IPS DF 19.7 (cell line): ENCODE data around the gene SLC43A1.
"Not testable (repeated sequence)": the region's sequence is repeated elsewhere in the genome, so short reads cannot be mapped to it uniquely, and the experiment has no call there.

ENCODE experiments used
- DNase-seq: peaks from one replicate; pipeline ENCODE4 v3.0.0-alpha.2; 2013; ENCODE audit warnings: low read depth, low spot score

Gene SLC43A1

DNA sequence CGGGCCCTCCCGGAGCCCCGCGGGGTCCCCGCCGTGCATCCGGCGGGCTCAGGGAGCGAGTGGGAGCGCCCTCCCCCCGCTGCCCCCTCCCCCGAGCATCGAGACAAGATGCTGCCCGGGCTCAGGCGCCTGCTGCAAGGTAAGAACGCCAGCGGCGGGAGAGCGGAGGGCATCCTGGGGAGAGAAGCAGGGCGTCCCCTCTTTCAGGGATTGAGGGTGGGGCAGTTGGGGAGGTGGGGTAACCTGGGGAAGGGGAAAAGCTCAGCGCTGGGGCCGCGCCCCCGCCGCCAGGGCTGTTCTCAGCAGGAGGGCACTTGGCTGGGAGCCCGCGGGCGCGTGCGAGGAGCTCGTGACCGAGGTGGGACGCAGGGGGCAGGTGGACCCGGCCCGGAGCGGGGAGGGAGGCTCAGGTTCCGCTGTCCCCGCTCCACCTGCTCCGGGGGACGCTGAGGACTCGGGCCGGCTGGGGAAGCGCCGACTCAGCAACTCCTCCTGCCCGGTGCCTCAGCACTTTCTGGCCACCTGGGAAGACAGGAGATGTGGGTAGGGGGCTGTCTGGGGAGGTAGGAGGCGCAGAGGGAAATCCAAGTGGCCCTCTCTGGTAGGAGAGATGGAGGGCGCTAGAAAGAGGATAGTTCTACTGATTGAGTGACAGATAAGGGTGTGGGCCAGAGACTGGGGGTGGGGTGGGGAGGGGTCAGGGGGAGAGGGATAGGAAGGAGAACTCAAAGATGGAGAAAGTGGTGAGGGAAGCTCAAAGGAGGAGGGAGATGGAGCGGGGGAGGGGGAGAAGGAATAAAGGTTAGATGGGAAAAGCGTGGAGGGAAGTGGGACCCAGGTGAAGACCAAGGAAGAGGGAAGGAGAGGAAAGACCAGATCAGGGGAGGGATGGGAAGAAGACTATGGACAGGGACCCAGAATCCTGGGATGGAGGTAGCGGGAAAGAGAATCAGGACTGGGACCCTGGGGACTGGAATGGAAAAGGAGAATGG is 54.4 kb downstream of the SLC43A1 start:
- no peak for DNase-seq

DNA sequence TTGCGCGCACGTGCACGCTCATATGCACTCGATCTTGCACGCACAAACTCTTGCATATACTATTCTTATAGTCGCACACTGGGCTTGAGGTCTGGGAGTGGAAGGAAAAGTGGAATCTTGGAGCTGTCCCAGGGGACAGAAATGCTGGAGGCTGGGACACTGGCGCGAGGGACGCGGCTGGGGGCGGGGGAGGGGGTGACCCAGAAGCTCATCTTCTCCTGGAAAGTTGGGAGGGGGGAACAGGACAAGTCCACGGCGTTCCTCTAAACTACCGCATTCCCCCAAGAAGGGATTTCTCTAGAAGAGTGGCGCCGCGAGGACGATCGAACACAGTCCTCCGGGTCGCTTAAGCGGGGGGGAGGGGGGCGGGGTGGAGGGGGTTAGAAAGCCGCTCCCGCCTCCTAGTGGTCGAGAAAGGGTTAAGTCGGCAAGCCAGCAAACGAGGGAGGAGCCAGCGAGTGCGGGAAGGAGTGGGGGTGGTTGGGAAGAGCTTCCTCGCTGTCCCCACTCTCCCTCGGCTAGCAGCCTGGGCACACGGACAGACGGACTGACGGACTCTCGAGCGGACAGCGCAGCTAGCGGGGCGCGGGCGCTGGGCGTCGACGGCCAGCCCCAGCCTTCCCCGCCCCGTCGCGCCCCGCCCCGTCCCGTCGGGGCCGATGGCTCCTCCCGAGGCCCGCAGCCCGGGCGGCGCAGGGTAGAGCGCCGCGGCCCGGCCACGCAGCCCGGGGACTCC is 55.3 kb downstream of the SLC43A1 start, which contains the start of gene RTN4RL2:
RTN4RL2 (plus strand) TSS at position 507 of the 736 bp plus-strand sequence. CDS start 338 bp downstream, outside the sequence.
- DNase-seq, result no peak

DNA sequence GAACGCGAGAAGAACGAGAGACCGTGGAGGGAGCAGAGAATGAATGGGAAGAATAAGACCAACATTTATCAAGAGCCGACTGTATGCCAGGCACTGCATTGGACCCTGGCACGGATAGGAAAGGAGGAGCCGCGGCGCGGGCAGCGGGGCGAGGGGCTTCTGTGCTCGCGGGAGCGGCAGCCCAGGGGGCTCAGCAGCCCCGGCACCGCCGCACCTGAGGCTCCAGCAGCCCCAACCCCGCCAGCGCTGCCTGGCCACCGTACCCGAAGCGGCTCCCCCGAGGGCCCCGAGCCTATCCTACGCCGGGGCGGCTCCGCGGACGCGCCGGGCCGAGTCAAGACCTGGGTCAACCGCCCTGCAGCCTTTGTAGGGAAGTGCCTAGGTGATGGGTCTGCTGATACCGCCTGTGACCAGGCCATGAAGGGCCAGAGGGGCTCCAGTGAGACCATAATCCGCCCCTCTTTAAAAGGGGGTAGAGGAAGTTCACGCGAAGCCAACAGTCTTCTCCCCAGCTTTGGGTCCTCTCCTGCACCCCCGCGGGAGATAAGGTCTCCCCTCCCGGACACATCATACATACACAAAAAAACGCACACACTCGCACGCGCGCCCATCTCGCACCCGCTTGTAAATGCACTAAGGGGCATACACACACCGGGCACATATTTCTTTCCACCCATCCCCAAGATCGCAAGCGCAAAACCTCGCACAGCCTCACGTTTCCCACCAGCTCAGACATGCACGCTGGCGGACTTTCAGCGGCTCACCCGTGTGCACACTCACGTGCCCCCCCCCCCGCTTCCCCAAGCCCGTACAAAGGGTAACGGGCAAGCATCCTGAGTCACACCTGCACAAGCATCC is 56.1 kb downstream of the SLC43A1 start:
- no peak for DNase-seq

DNA sequence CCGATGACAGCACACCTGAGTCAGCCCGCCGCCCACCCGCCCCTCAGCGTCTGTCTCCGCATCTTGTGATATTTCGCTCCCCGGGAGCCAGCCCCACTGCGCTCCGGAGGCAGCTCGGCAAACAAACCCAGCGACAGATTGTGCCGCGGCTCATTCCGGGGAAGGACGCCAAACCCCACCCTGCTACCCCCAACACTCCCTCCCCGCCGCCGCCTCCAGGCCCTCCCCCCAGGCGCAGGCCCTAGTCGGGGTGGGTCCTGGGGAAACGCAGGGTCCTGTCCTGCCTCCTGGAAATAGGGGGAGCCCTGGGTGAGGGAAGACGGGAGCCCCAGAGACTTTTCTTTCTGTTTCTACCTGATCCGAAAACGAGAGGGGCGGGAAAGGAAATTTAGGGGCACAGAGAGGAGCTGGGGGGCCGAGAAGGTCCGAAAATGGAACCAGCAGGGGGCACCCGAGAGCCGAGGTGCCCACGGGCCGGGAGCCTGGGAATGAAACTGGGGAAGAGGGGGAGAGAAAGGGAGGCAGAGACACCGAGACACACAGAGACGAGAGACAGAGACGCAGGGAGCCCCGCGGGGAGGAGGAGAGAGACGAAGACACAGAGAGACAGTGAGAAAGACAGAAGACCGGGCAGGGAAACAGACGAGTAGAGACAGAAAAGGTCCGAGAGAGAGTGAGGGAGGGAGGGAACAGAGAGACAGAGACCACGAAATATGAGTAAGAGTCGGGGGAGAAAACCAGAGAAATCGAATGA is 56.9 kb downstream of the SLC43A1 start:
- no peak for DNase-seq

DNA sequence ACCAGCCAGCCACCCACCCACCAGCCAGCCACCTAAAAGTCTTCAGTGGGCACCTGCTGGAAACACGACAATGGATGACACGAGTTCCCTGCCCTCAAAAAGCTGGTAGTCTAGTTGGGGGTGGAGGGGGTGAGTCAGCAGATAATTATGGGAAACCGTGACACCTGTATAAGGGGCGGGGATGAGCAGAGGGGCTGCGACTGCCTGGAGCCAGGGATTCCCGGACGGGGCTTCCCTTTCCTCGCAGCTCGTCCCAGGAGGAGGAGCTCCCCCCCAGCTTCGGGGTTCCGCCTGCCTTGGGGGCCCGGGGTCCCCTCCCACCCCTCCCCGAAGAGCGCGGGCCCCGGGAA is 57.5 kb downstream of the SLC43A1 start:
- no peak for DNase-seq

DNA sequence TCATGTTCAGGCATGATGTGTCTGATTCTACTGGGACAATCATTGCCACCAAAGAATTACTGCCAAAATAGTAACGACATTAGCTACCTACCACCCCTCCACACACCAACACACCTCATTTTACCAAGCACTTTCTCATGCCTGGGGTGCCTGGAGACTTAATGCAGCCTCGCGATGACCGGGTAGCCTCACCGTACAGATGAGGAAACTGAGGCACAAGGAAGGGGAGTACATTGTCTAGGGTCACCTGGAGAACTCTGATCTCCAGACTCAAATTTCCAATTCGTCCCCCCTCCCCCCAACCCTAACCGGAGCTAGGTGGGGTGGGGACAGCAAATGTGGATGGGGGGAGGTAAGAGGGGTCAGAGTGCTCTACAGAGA is 57.9 kb downstream of the SLC43A1 start:
- no peak for DNase-seq

DNA sequence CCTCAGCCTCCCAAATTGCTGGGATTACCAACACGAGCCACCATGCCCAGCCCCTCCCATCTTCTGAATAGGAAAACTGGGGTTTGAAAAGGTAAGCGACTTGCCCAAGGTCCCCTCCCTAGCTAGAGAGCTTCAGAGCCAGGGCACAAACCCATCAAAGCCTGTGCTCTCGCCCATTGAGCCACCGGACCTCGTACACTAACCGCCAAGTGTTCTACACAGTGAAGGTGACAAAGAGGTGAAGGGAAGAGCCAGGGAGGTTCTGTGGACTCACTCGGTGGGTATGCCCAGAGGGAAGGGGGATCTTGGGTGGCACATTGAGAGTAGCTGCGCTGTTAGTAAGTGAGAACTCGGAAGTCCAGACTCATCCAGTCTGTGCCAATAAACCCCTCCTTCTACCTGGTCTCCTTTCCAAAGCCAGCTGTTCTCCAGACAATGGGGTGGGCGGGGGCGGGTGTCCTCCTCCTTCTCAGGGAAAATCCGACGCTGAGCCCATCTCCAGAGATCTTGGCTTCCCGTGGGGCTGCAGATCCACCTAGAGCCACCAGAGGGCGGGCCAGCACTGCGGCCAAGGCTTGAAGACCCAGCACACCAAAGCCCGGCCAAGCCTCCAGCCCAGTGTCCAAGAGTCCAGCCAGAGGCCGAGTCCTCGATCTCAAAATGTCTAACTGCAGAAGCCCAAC is 58.4 kb downstream of the SLC43A1 start:
- DNase-seq, result no peak

DNA sequence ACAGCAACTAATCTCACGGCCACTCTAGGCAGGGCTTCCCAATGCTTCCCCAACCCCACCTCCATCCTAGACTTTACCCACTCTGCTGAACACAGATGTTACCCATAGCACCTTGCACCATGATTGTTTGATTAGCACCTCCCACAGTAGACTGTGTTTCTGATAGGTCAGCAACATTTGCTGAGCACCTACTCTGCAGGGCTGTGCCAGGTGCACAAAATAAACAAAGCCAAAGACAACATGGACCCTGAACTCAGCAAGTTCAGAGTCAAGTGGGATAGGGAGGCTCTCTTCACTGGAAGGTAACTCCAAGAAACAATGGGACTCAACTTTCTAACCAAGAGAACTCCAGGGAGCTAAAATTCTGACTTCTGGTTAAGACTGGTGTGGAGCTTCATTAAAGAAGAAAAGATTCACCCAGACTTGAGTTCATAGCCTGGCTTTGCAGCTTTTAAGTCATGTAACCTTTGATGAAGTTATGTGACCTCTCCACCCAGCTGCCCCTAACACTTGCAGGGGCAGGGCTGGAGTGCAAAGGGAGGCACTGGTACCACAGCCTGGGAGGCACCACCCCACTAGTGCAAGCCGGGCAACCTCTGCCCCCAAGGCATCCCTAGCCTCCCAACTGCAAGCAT is 61.8 kb downstream of the SLC43A1 start:
- no peak for DNase-seq

DNA sequence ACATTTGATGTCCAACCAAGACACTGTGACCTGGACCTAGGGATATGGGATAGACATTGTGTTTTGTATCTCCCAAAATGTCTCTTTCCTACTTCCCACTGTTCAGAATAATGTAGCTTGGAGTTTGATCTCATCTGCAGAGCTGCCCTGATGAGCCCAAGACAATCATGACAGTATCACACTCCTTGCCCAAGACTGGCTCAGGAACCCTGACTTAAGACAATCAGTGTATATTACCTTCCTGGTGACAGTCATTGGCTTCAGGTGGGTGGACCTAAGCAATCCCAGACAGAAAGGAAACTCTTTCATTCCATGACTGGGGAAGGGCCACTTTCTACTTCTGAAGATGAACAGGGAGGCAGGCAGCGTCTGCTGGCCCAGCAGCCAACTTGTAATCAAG is 69.4 kb downstream of the SLC43A1 start:
- no peak for DNase-seq

DNA sequence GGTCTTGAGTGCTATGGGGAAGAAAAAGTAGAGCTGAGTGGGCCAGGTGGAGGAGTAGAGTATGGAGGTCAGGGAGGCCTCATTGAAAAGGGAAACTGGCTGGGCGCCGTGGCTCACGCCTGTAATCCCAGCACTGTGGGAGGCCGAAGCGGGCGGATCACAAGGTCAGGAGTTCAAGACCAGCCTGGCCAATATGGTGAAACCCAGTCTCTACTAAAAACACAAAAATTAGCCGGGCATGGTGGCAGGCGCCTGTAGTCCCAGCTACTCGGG is 70.4 kb downstream of the SLC43A1 start:
- not testable (repeated sequence) for DNase-seq

DNA sequence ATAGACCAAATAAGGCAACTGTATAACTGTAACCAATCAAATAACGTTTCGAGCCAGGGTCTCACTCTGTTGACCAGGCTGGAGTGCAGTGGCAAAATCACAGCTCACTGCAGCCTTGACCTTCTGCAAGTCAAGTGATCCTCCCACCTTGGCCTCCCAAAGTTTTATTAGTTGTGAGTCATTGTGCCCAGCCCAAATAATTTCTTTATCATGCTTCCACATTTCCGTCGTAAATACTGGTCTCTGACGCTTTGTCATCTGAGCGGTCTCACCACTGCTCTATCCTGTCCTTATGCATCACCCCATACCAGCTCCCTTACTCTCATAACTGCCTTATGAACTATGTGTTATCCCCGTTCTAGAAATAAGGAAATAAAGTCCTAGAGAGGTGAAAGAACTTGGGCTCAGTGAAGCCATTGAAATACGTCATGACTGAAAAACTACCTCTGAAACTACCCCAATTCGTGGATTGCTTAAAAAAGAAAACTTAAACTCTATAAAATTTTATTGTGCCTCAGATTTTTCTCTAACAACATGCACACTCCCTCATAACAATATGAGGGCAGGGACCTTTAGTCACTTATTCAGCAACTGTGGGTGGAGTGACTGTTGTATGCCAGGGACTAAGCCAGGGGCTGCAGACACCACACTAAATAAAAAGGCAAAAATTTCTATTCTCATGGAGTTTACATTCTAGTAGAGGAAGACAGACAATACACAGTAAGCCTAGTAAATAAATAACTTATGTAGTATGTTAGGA is 71.0 kb downstream of the SLC43A1 start:
- no peak for DNase-seq

DNA sequence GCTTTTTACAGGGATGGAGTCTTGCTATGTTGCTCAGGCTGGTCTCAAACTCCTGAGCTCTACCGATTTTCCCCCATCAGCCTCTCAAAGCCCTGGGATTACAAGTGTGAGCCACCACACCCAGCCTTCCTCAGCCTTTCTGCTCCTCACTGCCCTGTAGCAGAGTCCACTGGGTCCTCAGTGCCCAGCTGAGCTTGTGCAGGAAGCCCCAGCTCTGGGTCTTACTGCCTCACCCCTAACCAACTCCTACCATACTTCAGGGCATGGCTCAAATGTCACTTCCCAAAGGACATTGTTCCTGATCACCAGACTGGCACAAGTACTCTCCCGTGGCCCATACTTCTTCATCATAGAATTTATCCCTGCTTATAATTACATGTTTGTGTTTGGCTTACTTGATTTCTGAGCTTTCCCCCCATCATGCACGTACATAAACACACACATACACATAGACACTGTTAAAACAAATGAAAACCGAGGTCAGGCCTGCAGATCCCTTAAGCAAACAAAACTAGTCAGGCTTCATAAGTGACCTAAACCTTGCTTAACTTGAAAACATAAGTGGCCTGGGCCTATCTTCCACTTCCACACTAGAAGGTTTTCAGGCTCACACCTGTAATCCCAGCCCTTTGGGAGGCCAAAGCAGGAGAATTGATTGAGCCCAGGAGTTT is 74.6 kb downstream of the SLC43A1 start:
- no peak for DNase-seq

DNA sequence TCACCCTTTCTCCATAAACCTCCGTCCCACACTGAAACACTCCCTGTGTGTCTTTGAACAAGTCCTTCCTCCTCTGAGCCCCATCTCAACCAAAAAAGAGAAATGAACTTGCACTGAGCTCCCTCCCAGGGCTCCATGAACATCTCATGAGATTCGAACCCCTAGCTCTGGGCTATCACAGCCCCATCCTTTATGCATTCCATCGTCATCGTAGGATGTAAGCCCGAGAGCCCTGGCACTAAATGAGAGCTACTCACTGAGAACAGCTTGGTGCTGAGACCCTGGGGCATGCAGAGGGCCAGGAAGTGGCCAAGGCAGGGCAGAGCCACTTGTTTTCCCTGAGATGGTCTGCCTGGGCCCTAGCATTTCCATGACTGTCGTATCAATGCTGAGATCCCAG is 75.7 kb downstream of the SLC43A1 start:
- DNase-seq, result no peak

DNA sequence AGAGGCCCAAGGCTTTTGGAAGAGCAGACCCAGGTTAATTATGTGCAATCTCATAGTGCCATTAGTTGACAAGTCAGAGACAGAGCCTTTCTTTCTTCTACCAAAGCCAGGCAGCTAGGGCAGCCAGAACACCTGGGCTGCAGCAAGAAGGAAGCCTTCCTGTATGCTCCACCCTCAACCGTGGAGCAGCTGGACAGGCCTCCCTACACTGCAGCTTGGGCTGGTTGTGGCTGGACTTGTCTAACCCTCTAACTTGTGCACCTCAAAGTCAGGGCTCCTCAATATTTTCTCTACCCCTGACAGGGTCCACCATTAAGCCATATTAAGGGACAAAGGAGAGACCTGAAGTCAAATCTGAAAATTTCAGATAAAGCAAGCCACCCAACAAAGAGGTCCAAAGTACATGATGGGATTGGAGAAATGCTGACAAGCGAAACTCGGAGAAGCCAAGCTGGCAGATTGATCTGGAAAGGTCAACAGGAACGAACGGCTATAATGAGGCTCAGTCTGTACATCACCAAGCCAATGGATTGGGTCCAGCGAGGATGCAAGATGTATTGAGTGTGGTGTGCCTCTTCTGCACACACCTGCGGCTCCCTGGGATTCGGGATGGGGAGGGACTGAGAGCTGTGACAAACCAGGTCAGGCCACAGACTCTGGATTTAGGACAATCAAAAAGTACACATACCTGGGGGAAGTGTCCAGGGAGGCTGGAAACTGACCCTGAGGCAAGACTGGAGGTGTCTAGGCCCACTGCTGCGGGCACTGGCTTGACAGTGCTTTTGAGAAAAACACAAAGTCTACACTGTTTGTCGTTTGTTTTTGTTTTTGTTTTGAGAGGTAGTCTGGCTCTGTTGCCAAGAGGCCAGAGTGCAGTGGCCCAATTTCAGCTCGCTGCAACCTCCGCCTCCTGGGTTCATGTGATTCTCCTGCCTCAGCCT is 76.9 kb downstream of the SLC43A1 start:
- no peak for DNase-seq

DNA sequence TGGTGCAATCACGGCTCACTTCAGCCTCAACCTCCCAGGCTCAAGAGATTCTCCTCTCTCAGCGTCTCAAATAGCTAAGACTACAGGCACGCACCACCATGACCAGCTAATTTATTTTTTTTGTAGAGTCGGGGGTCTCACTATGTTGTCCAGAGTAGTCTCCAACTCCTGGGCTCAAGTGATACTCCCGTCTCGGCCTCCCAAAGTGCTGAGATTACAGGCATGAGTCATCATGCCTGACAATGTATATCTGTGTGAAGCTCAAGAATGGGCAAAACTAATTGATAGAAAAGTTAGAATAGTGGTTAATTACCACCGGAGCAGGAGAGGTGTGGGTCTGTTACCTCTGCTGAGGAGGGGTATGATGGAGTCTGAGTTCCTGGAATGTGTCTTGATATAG is 79.5 kb downstream of the SLC43A1 start:
- no peak for DNase-seq

DNA sequence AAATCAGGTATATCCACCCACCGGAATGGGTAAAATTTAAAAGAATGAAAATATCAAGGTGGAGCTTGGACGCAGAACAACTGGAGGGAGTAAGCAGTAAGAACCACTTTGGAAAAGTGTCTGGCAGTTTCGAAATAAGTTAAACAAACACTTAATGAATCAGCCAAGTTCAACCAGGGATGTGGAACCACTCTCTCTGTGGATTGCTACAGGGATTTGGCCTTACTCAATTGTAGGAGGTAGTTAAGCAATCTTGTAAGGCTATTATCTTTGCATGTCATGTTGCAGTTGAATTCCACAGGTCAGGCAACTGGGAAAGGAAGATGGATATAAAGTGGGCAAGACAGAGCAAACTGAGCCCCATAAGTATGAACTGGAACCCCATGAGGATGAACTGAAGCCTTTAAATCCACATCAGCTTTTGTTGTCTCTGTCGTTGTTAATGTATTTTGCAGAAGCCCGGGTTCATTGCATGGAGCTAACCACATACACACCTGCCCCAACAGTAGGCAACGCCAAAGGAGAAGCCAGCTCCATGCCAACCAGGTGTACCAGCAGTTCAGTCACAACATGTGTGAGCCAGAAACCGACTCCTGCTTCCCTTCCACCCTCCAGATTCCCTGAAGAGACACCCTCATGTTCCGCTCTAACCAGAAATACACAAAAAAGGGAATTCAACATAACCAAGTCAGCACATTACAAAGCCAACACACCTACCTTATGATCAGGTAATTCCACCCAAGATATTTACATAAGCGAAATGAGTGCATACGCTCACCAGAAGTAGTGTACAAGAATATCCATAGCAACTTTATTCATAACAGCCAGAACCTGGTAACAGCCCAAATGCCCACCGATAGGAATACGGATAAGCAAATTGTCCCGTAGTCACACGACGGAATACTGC is 80.6 kb downstream of the SLC43A1 start:
- no peak for DNase-seq
